Activated effector memory CD4-positive, alpha-beta T cell treated with Interleukin-2 at 50 U/mL for 16 hours (primary cell): ENCODE measurements around the gene CD99.
"Not testable (repeated sequence)": the region's sequence is repeated elsewhere in the genome, so short reads cannot be mapped to it uniquely, and the experiment has no call there.

ENCODE experiments used
- DNase-seq: peaks from one replicate; pipeline ENCODE4 v3.0.0-alpha.2; 2020

CD99 gene

DNA sequence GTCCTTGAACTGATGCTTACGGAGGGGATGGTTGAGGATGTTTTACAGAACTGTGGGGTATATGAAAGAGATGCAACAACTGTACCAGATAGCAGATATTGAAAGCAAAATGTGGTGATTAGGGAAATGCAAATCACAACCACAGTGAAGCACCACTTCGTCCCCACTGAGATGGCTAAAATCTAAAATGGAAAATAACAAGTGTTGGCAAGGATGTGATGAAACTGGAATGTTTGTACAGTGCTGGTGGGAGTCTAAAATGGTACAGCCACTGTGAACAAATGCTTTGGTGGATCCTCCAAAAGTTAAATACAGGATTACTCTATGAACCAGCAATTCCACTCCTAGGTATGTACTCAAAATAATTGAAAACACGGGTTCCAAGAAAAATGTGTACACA lies 83.7 kb downstream of the CD99 start:
- no peak for DNase-seq

DNA sequence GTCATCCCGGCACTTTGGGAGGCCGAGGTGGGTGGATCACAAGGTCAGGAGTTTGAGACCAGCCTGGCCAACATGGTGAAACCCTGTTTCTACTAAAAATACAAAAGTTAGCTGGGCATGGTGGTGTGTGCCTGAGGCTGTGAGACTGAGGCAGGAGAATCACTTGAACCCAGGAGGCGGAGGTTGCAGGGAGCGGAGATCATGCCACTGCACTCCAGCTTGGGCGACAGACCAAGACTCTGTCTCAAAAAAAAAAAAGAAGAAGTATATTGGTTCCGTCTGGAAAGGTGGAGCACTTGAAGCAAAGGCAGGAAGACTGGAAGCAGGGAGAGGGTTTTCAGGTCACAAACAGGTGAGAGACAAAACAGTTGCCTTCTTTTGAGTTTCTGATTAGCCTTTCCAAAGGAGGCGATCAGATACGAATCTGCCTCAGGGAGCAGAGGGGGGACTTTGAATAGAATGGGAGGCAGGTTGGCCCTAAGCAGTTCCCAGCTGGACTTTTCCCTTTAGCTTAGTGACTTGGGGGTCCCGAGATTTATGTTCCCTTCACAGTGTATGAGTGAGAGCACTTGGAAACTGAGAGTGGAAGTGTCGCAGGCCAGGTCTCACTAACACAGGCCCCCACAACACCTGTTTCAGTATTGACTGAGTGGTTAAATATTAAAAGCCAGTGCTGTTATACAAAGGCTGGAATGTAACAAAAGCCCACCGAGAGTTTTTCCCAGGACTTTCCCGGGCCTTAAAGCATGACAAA lies 89.6 kb downstream of the CD99 start:
- not testable (repeated sequence) for DNase-seq

DNA sequence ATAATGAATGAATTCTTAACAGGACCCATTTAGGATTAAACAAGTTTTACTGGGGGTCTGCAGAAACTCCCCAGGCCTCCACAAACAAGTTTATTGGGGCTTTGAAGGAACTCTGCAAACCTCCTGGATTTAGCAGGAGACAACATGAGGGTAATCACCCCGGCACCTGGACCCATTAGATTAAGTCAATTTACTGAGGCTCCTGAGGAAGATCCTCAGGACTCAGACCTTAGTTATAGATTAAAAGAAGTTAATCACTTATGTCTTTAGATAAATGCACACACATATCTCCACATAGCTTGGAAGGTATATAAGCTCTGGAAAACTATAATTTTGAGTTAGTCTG lies 90.1 kb downstream of the CD99 start:
- DNase-seq = no peak

- no peak for DNase-seq
Measured at GRCh38 chrX:2781698-2782097, 90.6 kb downstream of the CD99 start.

DNA sequence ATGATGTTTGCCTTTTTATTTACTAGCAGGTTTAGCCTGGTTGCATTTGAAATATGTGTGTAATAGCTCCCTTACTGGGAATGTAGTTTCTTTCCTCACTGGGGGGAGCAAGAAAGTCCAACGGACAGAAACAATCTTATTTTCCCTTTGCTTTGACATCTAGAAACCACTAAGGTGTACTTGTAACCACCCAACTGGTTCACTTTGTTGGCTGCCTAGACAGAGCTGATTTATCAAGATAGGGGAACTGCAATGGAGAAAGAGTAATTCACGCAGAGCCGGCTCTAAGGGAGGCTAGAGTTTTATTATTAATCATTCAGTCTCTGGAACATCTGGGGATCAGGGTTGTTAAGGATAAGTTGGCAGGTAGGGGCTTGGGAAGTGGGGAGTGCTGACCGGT lies 91.1 kb downstream of the CD99 start:
- DNase-seq = no peak

DNA sequence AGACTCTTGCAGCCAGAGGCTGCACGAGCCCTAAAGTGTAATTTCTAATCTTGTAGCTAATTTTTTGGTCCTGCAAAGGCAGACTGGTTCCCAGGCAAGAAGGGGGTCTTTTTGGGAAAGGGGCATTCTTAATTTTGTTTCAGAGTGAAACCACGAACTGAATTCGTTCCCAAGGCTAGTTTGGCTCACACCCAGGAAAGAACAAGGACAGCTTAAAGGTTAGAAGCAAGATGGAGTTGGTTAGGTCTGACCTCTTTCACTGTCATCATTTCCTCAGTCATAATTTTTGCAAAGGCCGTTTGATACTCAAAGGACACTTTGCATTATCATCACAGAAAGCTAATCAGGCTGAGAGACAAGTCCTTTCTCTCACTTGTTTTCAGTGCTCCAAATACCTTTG lies 91.7 kb downstream of the CD99 start:
- no peak for DNase-seq

DNA sequence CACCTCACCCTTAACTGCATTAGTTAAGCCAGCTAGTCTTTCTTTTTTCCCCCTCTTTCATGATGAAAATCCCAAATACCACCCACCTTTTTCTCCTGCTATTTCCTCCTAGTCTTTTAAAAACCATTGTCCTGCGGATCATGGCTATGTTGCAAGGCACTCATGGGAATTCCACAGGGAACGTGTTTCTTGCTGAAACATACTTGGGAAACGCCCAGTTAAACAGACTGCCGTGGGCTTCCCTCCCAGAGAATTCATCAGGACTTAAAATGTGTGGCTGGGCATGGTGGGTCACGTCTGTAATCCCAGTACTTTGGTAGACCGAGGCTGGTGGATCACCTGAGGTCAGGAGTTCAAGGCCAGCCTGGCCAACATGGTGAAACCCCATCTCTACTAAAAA lies 92.9 kb downstream of the CD99 start:
- DNase-seq = no peak

DNA sequence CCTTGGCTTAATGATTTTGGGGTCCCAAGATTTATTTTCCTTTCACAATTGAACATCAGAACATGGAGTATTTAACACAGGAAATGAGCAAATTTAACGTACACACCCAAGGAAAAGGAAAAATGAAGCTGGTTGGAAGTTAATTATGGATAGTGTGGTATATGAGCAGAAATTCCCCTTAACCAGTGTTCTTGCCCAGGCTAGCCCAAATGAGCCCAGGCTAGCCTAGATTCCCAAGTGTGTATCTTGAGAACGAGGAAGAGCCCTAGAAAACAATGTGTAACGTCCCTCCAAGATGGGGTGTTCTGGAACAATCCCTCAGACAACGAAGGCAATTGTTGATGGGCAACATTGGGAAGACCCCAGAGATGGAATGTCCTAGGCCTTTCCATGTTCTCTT lies 94.4 kb downstream of the CD99 start:
- no peak for DNase-seq

GRCh38 chrX:2788980-2789379 lies 97.9 kb downstream of the CD99 start:
- DNase-seq = no peak

DNA sequence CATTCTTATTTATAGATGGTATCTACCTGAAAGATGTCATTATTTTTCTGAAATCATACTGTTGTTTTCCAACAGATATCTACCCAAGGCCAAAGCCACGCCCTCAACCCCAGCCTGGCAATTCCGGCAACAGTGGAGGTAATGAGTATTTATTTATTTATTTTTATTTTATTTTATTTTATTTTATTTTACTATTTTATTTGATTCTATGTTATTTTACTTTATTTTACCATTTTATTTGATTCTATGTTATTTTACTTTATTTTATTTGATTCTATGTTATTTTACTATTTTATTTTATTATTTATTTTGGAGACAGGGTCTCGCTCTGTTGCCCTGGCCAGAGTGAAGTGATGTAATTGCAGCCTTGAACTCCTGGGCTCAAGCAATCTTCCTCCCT lies 98.5 kb downstream of the CD99 start:
- DNase-seq = no peak
